Neural crest cell (in vitro differentiated cells): ENCODE data around the gene AKAP6. TPM values are rescaled to one million over a fixed set of nuclear protein-coding genes. Genes with fewer than 3 reads are reported as not detected.

ENCODE experiments used
- DNase-seq: peaks from one replicate; pipeline ENCODE4 v3.0.0; 2021; ENCODE audit warnings: low read depth, mixed read lengths, low spot score
- H3K27ac Mint-ChIP-seq: one replicate; pipeline ENCODE4 v1.8.0; 2021; ENCODE audit warnings: mild to moderate bottlenecking, mixed read lengths; ENCODE audit not compliant: unreplicated experiment
- H3K27me3 Mint-ChIP-seq: 2 replicates; pipeline ENCODE4 v1.8.0; 2021; ENCODE audit warnings: low read depth, mild to moderate bottlenecking, mixed read lengths
- H3K36me3 Mint-ChIP-seq: 2 replicates; pipeline ENCODE4 v1.8.0; 2021; ENCODE audit warnings: low read depth, mild to moderate bottlenecking, mixed read lengths
- H3K4me1 Mint-ChIP-seq: 2 replicates; pipeline ENCODE4 v1.8.0; 2021; ENCODE audit warnings: mixed read lengths
- H3K4me3 Mint-ChIP-seq: one replicate; pipeline ENCODE4 v1.8.0; 2021; ENCODE audit warnings: mild to moderate bottlenecking, mixed read lengths
- H3K9me3 Mint-ChIP-seq: 2 replicates; pipeline ENCODE4 v1.8.0; 2021; ENCODE audit warnings: mixed read lengths
- CTCF ChIP-seq: fragments of 200-600 bp; sonication (generic); conservative IDR thresholded peaks from 2 replicates; pipeline ENCODE4 v1.5.0; 2021; ENCODE audit warnings: antibody characterized with exemption, mild to moderate bottlenecking
- total RNA-seq: library from RNA; stranded (reverse); gene quantifications from 2 replicates; pipeline ENCODE4 v1.2.1, GENCODE V29; 2021

The AKAP6 gene
- total RNA-seq, 1 donor from 2014 or later = 9.4 TPM

- no peaks in the 10 kb centered on the region for H3K27me3 Mint-ChIP-seq
- H3K27ac Mint-ChIP-seq = no peak overlapping the region
- H3K4me3 Mint-ChIP-seq = no peak overlapping the region
- DNase-seq = no peak
- no peaks in the 10 kb centered on the region for H3K4me1 Mint-ChIP-seq
- no peak for TF ChIP-seq CTCF
- H3K9me3 Mint-ChIP-seq = no peaks in the 10 kb centered on the region
- H3K36me3 Mint-ChIP-seq = no peaks in the 10 kb centered on the region
Observed at GRCh38 chr14:32648434-32648833, 319.3 kb downstream of the AKAP6 start.

GRCh38 chr14:32650030-32650429, 320.9 kb downstream of the AKAP6 start:
- Mint-ChIP-seq H3K4me3 (no peak overlapping the region), H3K27me3 (no peaks in the 10 kb centered on the region), H3K9me3 (no peaks in the 10 kb centered on the region), H3K36me3 (no peaks in the 10 kb centered on the region), H3K4me1 (no peaks in the 10 kb centered on the region), H3K27ac (no peak overlapping the region)
- no peak for DNase-seq
- TF ChIP-seq CTCF = no peak

- Mint-ChIP-seq H3K4me3 (no peak overlapping the region), H3K36me3 (no peaks in the 10 kb centered on the region), H3K27ac (no peak overlapping the region), H3K27me3 (no peaks in the 10 kb centered on the region), H3K9me3 (no peaks in the 10 kb centered on the region), H3K4me1 (no peaks in the 10 kb centered on the region)
- TF ChIP-seq CTCF = no peak
- DNase-seq = no peak
Observed at GRCh38 chr14:32650665-32651064, 321.6 kb downstream of the AKAP6 start.

- H3K27me3 Mint-ChIP-seq = no peaks in the 10 kb centered on the region
- H3K4me3 Mint-ChIP-seq = no peak overlapping the region
- H3K27ac Mint-ChIP-seq = no peak overlapping the region
- no peak for TF ChIP-seq CTCF
- no peak for DNase-seq
- H3K4me1 Mint-ChIP-seq = peaks cover 8% of the 10 kb centered on the region
- no peaks in the 10 kb centered on the region for H3K9me3 Mint-ChIP-seq
- no peaks in the 10 kb centered on the region for H3K36me3 Mint-ChIP-seq
Observed at GRCh38 chr14:32654106-32654505, 325.0 kb downstream of the AKAP6 start.

- H3K4me1 Mint-ChIP-seq = peaks cover 8% of the 10 kb centered on the region
Observed at GRCh38 chr14:32656601-32657000, 327.5 kb downstream of the AKAP6 start.

More at GRCh38 chr14:32656601-32657000, 327.5 kb downstream of the AKAP6 start:
- Mint-ChIP-seq H3K9me3 (no peaks in the 10 kb centered on the region), H3K36me3 (no peaks in the 10 kb centered on the region), H3K4me3 (no peak overlapping the region), H3K27ac (no peak overlapping the region), H3K27me3 (no peaks in the 10 kb centered on the region)
- no peak for DNase-seq
- TF ChIP-seq CTCF = no peak
